ENCODE data around the gene NBR1.
"Not testable (repeated sequence)": the region's sequence is repeated elsewhere in the genome, so short reads cannot be mapped to it uniquely, and the experiment has no call there.

DNA sequence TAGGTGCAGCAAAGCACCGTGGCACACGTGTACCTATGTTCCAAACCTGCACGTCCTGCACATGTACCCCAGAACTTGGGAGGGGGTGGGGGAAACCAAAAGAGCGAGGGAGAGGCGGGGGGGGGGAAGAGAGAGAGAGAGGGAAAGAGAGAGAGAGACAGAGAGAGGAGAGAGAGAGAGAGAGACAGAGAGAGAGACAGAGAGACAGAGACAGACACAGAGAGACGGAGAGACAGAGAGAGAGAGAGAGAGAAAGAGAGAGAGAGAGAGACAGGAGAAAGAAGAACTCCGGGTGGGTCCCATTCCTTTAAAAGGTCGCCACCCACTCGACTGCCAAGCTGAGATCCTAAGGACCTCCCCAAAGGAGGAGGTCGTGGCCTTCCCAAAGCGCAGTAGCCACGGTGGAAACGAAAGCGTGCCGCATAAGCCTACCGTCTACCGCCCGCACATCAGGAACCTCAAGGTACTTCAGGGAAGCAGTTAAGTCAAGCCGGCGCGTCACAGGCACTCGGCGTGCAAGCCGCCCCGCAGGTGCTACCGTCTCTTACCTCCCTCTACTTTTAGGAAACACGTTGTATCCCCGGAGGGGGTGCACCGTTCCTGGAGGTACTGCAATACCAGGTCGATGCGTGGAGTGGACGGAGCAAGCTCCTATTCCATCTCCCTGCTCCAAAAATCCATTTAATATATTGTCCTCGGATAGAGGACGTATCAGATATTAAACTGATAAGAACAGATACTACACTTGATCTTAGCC lies 69.8 kb downstream of the NBR1 start:
- TF ChIP-seq, protein P1, sequence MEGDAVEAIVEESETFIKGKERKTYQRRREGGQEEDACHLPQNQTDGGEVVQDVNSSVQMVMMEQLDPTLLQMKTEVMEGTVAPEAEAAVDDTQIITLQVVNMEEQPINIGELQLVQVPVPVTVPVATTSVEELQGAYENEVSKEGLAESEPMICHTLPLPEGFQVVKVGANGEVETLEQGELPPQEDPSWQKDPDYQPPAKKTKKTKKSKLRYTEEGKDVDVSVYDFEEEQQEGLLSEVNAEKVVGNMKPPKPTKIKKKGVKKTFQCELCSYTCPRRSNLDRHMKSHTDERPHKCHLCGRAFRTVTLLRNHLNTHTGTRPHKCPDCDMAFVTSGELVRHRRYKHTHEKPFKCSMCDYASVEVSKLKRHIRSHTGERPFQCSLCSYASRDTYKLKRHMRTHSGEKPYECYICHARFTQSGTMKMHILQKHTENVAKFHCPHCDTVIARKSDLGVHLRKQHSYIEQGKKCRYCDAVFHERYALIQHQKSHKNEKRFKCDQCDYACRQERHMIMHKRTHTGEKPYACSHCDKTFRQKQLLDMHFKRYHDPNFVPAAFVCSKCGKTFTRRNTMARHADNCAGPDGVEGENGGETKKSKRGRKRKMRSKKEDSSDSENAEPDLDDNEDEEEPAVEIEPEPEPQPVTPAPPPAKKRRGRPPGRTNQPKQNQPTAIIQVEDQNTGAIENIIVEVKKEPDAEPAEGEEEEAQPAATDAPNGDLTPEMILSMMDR (IDR thresholded peaks at IDR 0.05), result not testable (repeated sequence)
- not testable (repeated sequence) for TF ChIP-seq POLR2A (IDR thresholded peaks at IDR 0.05)
